ENCODE results near the gene PLA2G15.

PLA2G15 gene

GRCh38 chr16:68299571-68300453 lies 54.6 kb downstream of the PLA2G15 start:
- DNase-seq = no peak

- no peak for DNase-seq
Measured at GRCh38 chr16:68300734-68301459, 55.7 kb downstream of the PLA2G15 start.

GRCh38 chr16:68306633-68307032 lies 61.5 kb downstream of the PLA2G15 start:
- no peak for DNase-seq

- DNase-seq = no peak
Measured at GRCh38 chr16:68309799-68310198, 64.6 kb downstream of the PLA2G15 start.

- DNase-seq = no peak
Measured at GRCh38 chr16:68310437-68310773, 65.2 kb downstream of the PLA2G15 start.

Data from stimulated activated CD4-positive, alpha-beta T cell treated with anti-CD3 and anti-CD28 coated beads, Interleukin-2, amount 100 ng/mL, for 24 hours (primary cell).